GM18870 (cell line): ENCODE data around the gene GTF3C4.

Experiments
- ATAC-seq: cut with Tn5 transposase; IDR thresholded peaks from one replicate; pipeline ENCODE4 v1.9.1; 2021; ENCODE audit warnings: moderate library complexity; ENCODE audit not compliant: unreplicated experiment

The GTF3C4 gene

GRCh38 chr9:132670457-132671391, at the start of gene GTF3C4:
GTF3C4 (plus strand) TSS chr9:132670464; CDS start chr9:132670599, 135 bp downstream.
- ATAC-seq, result no peak

- no peak for ATAC-seq
Measured at GRCh38 chr9:132622159-132622558, 48.1 kb upstream of the GTF3C4 start.

- no peak for ATAC-seq
Measured at GRCh38 chr9:132626285-132626684, 44.0 kb upstream of the GTF3C4 start.

GRCh38 chr9:132627106-132627505, 43.2 kb upstream of the GTF3C4 start:
- no peak for ATAC-seq

- no peak for ATAC-seq
Measured at GRCh38 chr9:132627594-132627993, 42.7 kb upstream of the GTF3C4 start.

- ATAC-seq, result no peak
Measured at GRCh38 chr9:132628746-132629145, 41.5 kb upstream of the GTF3C4 start.

GRCh38 chr9:132630116-132630515, 40.1 kb upstream of the GTF3C4 start:
- no peak for ATAC-seq

- no peak for ATAC-seq
Measured at GRCh38 chr9:132630811-132631210, 39.5 kb upstream of the GTF3C4 start.

GRCh38 chr9:132631280-132631679, 39.0 kb upstream of the GTF3C4 start:
- no peak for ATAC-seq

- ATAC-seq, result no peak
Measured at GRCh38 chr9:132631685-132632084, 38.6 kb upstream of the GTF3C4 start.

- ATAC-seq, result no peak
Measured at GRCh38 chr9:132632413-132633129, 37.7 kb upstream of the GTF3C4 start.

- ATAC-seq, result no peak
Measured at GRCh38 chr9:132634327-132634726, 35.9 kb upstream of the GTF3C4 start.

- ATAC-seq, result no peak
Measured at GRCh38 chr9:132637351-132637750, 32.9 kb upstream of the GTF3C4 start.

GRCh38 chr9:132637801-132638200, 32.5 kb upstream of the GTF3C4 start:
- no peak for ATAC-seq

- no peak for ATAC-seq
Measured at GRCh38 chr9:132638240-132638639, 32.0 kb upstream of the GTF3C4 start.

- no peak for ATAC-seq
Measured at GRCh38 chr9:132639322-132639721, 30.9 kb upstream of the GTF3C4 start.

GRCh38 chr9:132641216-132641615, 29.0 kb upstream of the GTF3C4 start:
- no peak for ATAC-seq

- ATAC-seq, result no peak
Measured at GRCh38 chr9:132644251-132644650, 26.0 kb upstream of the GTF3C4 start.

GRCh38 chr9:132645306-132645705, 25.0 kb upstream of the GTF3C4 start:
- no peak for ATAC-seq

- no peak for ATAC-seq
Measured at GRCh38 chr9:132645711-132646110, 24.6 kb upstream of the GTF3C4 start.

- ATAC-seq, result no peak
Measured at GRCh38 chr9:132646726-132647125, 23.5 kb upstream of the GTF3C4 start.

GRCh38 chr9:132647355-132647754, 22.9 kb upstream of the GTF3C4 start:
- ATAC-seq, result no peak
